ENCODE results near the gene ZC3H12D. TPM values are rescaled to one million over a fixed set of nuclear protein-coding genes. Genes with fewer than 3 reads are reported as not detected.
"Not testable (repeated sequence)": the region's sequence is repeated elsewhere in the genome, so short reads cannot be mapped to it uniquely, and the experiment has no call there.

ZC3H12D gene
- total RNA-seq, 1 experiment from 2014 or later, result 0.03 TPM

- DNase-seq, result no peak
- Histone ChIP-seq H3K36me3 (no peaks in the 10 kb centered on the region), H3K4me3 (no peak overlapping the region), H3K27me3 (no peaks in the 10 kb centered on the region), H3K9me3 (no peaks in the 10 kb centered on the region)
Observed at GRCh38 chr6:149453597-149454345, 31.0 kb downstream of the ZC3H12D start.

GRCh38 chr6:149452037-149452939, 32.5 kb downstream of the ZC3H12D start:
- Histone ChIP-seq H3K36me3 (no peaks in the 10 kb centered on the region), H3K4me3 (no peak overlapping the region), H3K9me3 (no peaks in the 10 kb centered on the region), H3K27me3 (no peaks in the 10 kb centered on the region)
- DNase-seq, result no peak

- Histone ChIP-seq H3K27me3 (no peaks in the 10 kb centered on the region), H3K4me3 (no peak overlapping the region), H3K36me3 (no peaks in the 10 kb centered on the region), H3K9me3 (no peaks in the 10 kb centered on the region)
- DNase-seq, result no peak
Observed at GRCh38 chr6:149451376-149452036, 33.3 kb downstream of the ZC3H12D start.

- H3K9me3 ChIP-seq, result no peaks in the 10 kb centered on the region
- DNase-seq, result no peak
- no peak overlapping the region for H3K4me3 ChIP-seq
Observed at GRCh38 chr6:149450679-149451375, 34.0 kb downstream of the ZC3H12D start.

GRCh38 chr6:149449831-149450678, 34.8 kb downstream of the ZC3H12D start:
- no peak for DNase-seq
- Histone ChIP-seq H3K4me3 (no peak overlapping the region), H3K27me3 (no peaks in the 10 kb centered on the region), H3K9me3 (no peaks in the 10 kb centered on the region), H3K36me3 (no peaks in the 10 kb centered on the region)

More at GRCh38 chr6:149450679-149451375, 34.0 kb downstream of the ZC3H12D start:
- Histone ChIP-seq H3K27me3 (no peaks in the 10 kb centered on the region), H3K36me3 (no peaks in the 10 kb centered on the region)

GRCh38 chr6:149448821-149449453, 35.9 kb downstream of the ZC3H12D start:
- H3K27me3 ChIP-seq, result no peaks in the 10 kb centered on the region
- H3K4me3 ChIP-seq, result no peak overlapping the region
- H3K9me3 ChIP-seq, result no peaks in the 10 kb centered on the region
- DNase-seq, result no peak
- H3K36me3 ChIP-seq, result no peaks in the 10 kb centered on the region

- Histone ChIP-seq H3K9me3 (no peaks in the 10 kb centered on the region), H3K4me3 (no peak overlapping the region), H3K27me3 (no peaks in the 10 kb centered on the region), H3K36me3 (no peaks in the 10 kb centered on the region)
- DNase-seq, result no peak
Observed at GRCh38 chr6:149446791-149447376, 37.9 kb downstream of the ZC3H12D start.

- H3K27me3 ChIP-seq, result no peaks in the 10 kb centered on the region
- H3K4me3 ChIP-seq, result no peak overlapping the region
- no peaks in the 10 kb centered on the region for H3K36me3 ChIP-seq
- no peak for DNase-seq
- no peaks in the 10 kb centered on the region for H3K9me3 ChIP-seq
Observed at GRCh38 chr6:149445573-149445972, 39.2 kb downstream of the ZC3H12D start.

- H3K36me3 ChIP-seq, result no peaks in the 10 kb centered on the region
- DNase-seq, result no peak
- H3K4me3 ChIP-seq, result no peak overlapping the region
- no peaks in the 10 kb centered on the region for H3K27me3 ChIP-seq
- H3K9me3 ChIP-seq, result no peaks in the 10 kb centered on the region
Observed at GRCh38 chr6:149445095-149445466, 39.7 kb downstream of the ZC3H12D start.

GRCh38 chr6:149444360-149445094, 40.3 kb downstream of the ZC3H12D start:
- H3K4me3 ChIP-seq, DNase-seq, H3K27me3 ChIP-seq, H3K9me3 ChIP-seq, H3K36me3 ChIP-seq: not testable (repeated sequence)

GRCh38 chr6:149443411-149444181, 41.2 kb downstream of the ZC3H12D start:
- no peak overlapping the region for H3K4me3 ChIP-seq
- no peaks in the 10 kb centered on the region for H3K36me3 ChIP-seq
- H3K9me3 ChIP-seq, result no peaks in the 10 kb centered on the region
- H3K27me3 ChIP-seq, result no peaks in the 10 kb centered on the region
- no peak for DNase-seq

- Histone ChIP-seq H3K4me3 (no peak overlapping the region), H3K9me3 (no peaks in the 10 kb centered on the region), H3K36me3 (no peaks in the 10 kb centered on the region), H3K27me3 (no peaks in the 10 kb centered on the region)
- no peak for DNase-seq
Observed at GRCh38 chr6:149441740-149442139, 43.1 kb downstream of the ZC3H12D start.

GRCh38 chr6:149440735-149441671, 43.8 kb downstream of the ZC3H12D start:
- H3K9me3 ChIP-seq, result no peaks in the 10 kb centered on the region
- DNase-seq, result no peak

More at GRCh38 chr6:149440735-149441671, 43.8 kb downstream of the ZC3H12D start:
- no peaks in the 10 kb centered on the region for H3K36me3 ChIP-seq
- H3K4me3 ChIP-seq, result no peak overlapping the region
- no peaks in the 10 kb centered on the region for H3K27me3 ChIP-seq
